Stimulated activated CD4-positive, alpha-beta T cell treated with anti-CD3 and anti-CD28 coated beads, Interleukin-12 subunit alpha, Interleukin-12 subunit beta, amount 100 ng/mL, for 4 hours (primary cell): Measurements from ENCODE around the gene PRCD.

Experiments used
- DNase-seq: peaks from one replicate; pipeline ENCODE4 v3.0.0-alpha.2; 2020

Gene PRCD

GRCh38 chr17:76542566-76542971 is 2.7 kb downstream of the PRCD start:
- DNase-seq = no peak

DNA sequence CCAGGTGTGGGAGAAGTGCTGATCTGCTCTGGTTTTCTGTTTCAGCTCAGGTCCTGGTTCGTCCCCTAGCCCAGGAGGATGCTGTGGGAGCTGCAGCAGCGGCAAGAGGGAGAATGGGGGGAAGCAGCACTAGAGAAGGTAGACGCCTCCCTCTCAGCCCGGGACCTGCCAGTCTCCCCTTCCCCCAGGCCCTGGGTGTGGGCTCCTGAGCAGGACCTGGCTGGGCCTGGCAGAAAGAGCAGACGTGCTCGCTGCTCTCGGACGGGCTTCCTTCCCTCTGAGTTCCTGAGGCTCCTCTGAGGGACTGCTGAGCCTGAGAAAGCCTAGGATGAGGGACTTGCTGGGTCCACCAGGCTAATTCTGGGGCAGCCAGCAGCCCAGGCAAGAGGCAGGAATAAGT is 3.1 kb downstream of the PRCD start:
- DNase-seq = no peak

- no peak for DNase-seq
Observed at GRCh38 chr17:76543482-76543825, 3.6 kb downstream of the PRCD start.

DNA sequence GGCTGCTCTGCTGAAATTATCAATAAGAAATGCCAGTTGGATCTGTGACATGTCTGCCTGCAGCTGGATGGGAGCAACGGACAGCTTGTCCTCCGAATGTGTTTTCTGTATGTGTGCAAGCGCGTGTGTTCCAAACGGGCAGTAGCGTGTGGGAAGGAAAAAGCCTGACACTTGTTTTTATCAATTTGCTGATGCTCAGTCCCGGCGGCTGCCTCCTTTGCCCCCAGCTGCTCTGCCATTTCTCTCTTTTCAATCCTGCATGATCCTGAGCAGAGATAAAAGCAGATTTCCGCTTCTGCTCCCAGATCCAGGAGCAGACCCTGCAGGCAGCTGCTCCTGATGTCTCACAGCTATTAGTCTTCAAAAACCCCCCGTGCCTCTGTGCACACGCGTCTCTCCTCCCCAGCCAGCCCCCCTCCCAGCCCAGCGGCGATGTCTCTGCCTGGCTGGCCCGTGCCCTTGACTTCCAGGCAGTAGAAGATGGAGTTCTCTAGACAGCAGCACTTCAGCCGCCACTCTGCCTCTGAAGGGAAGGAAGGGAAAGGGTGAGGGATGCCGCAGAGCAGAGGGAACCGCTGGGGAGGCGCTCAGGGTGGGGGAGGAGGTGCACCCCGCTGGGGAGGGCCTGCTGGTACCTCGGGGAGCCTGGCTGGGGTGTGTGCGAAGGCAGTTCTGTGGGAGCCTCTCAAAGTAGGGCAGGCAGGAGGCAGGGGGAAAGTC is 4.1 kb downstream of the PRCD start:
- no peak for DNase-seq

DNA sequence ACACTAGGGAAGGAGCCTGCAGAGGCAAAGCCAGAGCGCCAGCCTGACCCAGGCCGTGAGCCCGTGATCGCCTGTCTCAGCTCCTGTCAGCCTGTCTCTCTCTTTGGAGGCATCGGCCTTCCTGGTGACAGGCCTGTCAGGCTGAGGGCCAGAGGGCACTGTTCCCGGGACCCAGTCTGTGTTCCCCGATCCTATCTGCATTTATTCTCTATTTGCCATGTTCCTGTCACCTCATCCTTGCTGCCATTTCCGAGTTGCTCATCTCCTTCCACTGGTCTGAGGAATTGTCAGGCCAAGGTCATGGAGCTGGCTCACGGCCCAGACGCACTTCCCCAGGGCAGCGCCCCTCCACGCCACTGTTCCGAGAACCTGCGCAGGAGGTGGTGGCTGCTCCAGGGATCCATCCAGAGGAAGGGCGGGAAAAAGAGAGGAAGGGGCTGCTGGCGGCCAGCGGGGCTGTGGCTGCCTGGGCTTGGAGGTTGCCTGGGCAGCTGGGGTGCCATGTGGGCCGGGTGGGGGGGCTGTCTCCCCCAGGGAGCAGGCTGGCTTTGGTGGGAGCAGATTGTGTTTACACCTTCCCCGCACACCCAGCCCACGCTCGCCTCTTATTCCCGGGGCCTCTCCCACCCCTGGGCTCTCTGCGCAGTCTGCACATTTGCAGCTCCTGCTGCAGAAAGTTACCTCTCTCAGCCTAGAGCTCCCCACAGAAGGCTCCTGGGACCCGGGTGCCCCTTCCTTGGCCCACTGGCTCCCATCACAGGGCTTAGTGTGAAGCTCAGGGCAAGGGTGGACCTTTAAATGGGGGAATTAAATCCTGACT is 4.9 kb downstream of the PRCD start:
- no peak for DNase-seq

DNA sequence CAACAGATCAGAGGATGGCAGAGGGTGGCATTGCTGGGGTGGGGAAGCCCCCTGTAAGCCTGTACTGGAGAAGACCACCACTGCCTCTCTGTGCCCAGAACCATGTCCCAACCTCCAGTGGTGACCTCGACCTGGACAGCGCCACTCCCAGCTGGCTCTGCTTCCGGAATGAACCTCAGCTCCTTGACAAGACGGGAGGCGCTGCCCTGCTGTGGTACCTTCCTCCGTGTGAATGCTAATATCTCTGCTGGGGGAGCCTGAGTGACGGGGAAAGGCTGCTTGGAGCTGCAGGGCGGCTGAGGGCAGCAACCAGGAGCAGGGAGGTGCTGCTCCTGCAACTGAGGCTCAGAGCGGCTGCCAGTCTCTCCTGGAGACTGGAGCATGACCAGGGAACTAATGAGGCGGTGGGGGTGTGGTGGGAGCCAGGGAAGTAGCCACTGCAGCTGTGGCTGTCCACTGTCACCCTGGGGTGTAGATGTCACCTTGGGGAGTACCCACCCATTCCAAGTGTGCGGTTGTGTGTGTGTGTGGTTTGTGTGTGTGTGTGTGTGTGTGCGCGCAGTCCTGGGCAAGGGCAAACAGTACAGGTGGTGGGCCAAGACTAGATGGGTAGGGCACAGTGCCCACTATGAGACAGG is 6.2 kb downstream of the PRCD start:
- no peak for DNase-seq

- no peak for DNase-seq
Observed at GRCh38 chr17:76546556-76547182, 6.8 kb downstream of the PRCD start.

GRCh38 chr17:76547183-76547641 is 7.4 kb downstream of the PRCD start:
- no peak for DNase-seq

DNA sequence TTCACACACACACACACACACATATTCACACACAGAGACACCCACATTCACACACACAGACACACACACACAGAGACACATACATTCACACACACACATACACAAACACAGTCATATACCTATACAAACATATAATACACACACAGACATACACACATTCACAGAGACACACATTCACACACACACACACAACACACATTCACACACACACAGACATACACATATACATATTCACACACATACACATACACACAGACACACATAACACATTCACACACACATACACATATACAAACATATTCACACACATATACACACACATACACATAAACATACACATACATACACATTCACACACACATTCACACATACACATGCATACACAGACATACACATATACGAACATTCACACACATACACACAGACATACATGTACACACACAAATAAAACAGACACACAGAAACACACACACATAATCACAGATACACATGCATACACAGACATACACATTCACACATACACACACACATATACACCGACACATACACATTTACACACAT is 7.9 kb downstream of the PRCD start:
- DNase-seq = no peak

DNA sequence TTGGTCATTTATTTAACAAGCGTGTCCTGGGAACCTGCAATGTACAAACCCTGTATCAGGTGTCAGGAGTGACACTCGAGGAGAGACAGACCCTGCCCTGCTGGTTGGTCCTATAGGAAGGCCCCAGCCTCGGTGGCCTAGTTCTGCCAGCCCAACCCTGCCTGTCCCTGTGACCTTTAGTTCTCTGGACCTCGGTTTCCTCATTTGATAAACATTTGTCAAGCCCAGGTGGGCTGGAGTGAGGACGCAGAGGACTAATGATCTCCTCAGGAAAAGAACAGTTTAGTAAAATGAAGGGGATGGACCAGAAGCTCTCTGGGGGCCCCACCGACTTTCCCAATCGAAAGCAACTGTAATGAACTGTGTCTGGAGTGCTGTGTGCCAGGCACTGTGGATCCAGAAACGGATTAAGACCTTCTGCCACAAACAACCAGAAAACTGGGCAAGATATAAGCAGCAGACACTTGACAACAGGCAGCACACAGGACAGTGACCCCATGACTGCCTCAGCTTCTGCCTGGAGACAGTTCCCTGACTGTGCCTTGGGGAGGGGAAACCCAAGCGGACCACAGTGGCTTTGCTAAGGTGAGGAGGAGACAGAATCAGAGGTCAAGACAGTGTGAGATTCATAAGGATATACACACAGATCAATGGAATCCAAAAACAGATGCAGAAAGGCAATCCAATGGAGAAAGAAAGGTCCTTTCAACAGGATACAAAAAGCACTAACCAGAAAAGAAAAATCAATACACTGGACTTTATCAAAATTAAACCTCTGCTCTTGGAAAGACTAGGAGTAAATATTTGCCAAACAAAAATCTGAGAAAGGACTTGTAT is 8.8 kb downstream of the PRCD start:
- no peak for DNase-seq

DNA sequence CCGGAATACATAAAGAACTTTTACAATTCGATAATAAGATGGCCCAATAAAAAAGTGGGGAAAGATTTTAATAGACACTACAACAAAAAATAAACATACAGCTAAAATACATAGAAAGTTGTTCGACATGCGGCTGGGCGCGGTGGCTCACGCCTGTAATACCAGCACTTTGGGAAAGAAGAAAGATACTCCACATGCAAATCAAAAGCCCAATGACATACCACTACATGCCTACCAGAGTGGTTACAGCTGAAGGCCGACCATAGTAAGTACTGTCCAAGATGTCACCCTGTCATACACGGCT is 9.3 kb downstream of the PRCD start:
- DNase-seq = no peak

DNA sequence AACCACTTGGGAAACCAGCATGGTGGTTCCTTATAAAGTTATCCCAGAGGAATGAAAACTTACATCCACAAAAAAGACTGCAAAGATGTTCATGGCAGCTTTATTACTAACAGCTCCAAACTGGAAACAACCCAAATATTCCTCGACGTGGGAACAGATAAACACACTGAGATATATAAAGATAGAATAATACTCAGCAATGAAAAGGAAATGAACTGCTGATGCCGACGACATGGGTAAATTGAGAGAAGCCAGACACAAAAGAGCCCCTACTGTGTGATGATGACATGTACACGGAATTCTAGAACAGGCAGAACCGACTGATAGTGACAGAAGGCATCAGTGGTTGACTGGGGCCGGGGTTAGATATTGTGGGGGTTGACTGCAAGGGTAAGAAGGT is 9.7 kb downstream of the PRCD start:
- DNase-seq = no peak

GRCh38 chr17:76550712-76551615 is 11.1 kb downstream of the PRCD start:
- DNase-seq = no peak

DNA sequence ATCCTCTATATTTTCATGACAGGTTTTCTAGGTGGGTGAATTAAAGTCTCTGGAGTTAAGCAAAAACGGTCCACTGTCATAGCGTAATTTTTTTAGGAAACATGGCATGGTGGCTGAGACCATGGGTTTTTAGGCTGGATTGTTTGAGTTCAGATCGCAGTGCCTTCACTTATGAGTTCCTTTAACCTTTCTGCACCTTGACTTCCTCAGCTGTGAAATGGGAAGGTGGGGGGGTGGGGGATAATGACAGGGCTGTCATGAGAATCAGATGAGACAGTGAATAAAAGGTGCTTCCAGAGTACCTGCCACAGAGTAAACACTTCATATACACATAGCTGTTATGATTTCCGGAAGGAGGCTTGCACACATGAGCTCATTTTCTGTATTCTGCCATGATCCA is 11.8 kb downstream of the PRCD start:
- DNase-seq = no peak

DNA sequence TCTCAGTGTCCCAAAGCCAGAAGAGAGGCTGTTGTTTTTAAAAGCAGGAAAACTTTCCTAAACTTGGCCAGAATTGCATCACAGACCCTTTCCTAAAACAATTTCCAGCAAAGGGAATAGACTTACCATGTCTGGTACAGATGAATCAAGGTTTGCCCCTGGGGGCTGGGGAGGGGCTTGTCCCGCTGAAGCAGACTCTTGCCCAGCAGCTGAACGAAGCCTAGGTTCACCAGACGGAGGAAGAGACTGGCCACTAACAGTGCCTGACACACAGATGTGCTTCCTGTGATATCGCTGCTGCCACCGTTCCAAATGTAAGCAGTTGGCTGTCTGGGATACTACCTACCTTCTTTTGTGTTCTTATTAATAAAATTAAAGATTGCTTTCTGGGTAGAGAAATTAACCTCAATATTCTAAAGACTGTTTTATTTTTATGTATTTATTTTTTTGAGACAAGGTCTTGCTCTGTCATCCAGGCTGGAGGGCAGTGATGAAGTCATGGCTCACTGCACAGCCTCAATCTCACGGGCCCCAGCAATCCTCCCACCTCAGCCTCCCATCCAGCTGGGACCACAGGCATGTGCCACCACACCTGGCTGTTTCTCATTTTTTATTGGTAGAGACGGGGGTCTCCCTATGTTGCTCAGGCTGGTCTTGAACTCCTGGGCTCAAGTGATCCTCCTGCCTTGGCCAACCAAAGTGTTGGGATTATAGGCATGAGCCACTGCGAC is 13.5 kb downstream of the PRCD start:
- no peak for DNase-seq

DNA sequence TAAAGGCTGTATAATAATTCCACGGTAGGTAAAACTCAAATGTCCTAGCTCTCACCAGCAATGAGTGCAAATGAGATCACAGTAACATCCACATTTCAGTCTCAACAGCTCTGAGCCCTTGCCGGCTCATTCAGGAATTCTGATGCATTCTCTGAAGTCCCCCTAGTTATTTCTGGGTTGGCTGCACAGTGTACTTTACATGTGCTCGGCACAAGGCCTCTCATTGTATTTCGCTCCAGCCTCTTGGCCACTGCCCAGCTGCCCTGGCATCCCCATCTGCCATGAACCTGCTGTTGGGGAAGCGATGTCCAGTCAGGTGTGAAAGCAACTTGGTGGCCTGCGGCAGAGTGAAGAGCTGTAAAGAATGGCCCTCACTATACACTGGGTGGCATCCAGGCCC is 14.3 kb downstream of the PRCD start:
- DNase-seq = no peak

DNA sequence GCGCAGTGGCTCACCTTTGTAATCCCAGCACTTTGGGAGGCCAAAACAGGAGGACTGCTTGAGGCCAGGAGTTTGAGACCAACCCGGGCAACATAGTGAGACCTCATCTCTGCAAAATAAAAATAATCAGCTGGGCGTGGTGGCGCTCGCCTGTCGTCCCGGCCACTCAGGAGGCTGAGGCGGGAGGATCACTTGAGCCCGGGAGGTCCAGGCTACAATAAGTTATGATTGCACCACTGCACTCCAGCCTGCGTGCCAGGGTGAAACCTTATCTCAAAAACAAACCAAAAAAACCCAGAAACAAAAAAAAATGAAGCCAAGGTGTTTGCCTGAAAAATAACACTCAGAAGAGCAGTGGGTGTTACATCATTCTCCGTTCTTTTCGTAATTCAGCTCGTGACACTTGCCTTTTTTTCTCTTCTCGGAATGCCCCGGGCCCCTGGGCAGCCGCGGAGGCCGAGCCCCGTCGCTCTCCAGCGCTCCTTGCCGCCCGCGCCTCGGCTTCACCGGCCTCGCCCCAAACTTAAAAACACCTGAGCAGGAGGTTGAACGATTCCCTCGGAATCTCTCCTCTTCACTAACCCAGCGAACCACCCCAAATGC is 17.0 kb downstream of the PRCD start:
- no peak for DNase-seq

- DNase-seq = peak; percentile 87
Observed at GRCh38 chr17:76557368-76558197, 17.7 kb downstream of the PRCD start.
